ENCODE data around the gene TXNDC17.

GRCh38 chr17:6684881-6685767 lies 44.3 kb downstream of the TXNDC17 start:
- TF ChIP-seq POLR2A (IDR thresholded peaks at IDR 0.05; ENCODE audit: low read length), result no peak
- no peak for TF ChIP-seq GATA1 (IDR thresholded peaks at IDR 0.05; ENCODE audit: low read depth, low read length)
